Epithelial cell of esophagus (primary cell): Measurements from ENCODE around the gene DSCAM.

Source experiments
- DNase-seq: peaks from one replicate; pipeline ENCODE4 v3.0.0; 2010; ENCODE audit warnings: low read depth
- H3K4me3 ChIP-seq: 2 replicates; pipeline ENCODE4 v1.5.1; 2011; ENCODE audit warnings: mild to moderate bottlenecking, low read length, control low read depth
- CTCF ChIP-seq: IDR thresholded peaks from 2 replicates; pipeline ENCODE4 v1.5.1; 2011; ENCODE audit warnings: low read depth, mild to moderate bottlenecking, low read length, control low read depth, inconsistent platforms; ENCODE audit not compliant: insufficient read depth; ENCODE audit errors: missing control alignments

DSCAM gene

GRCh38 chr21:40602080-40602479 lies 244.9 kb downstream of the DSCAM start:
- DNase-seq: no peak
- H3K4me3 ChIP-seq: no peak overlapping the region
- no peak for TF ChIP-seq CTCF

- DNase-seq: peak; percentile 76
- TF ChIP-seq CTCF: no peak
Observed at GRCh38 chr21:40595806-40596205, 251.2 kb downstream of the DSCAM start.

GRCh38 chr21:40587736-40588346 lies 259.1 kb downstream of the DSCAM start:
- H3K4me3 ChIP-seq: no peak overlapping the region
- DNase-seq: peak; percentile 49
- TF ChIP-seq CTCF: no peak

More at GRCh38 chr21:40595806-40596205, 251.2 kb downstream of the DSCAM start:
- H3K4me3 ChIP-seq: no peak overlapping the region

- TF ChIP-seq CTCF: no peak
- no peak overlapping the region for H3K4me3 ChIP-seq
- DNase-seq: no peak
Observed at GRCh38 chr21:40586575-40586974, 260.4 kb downstream of the DSCAM start.

GRCh38 chr21:40577285-40578043 lies 269.5 kb downstream of the DSCAM start:
- H3K4me3 ChIP-seq: no peak overlapping the region
- no peak for TF ChIP-seq CTCF
- DNase-seq: no peak

GRCh38 chr21:40575976-40576375 lies 271.0 kb downstream of the DSCAM start:
- H3K4me3 ChIP-seq: no peak overlapping the region
- no peak for DNase-seq
- TF ChIP-seq CTCF: no peak
